Neural progenitor cell (in vitro differentiated cells): Measurements from ENCODE around the gene PDP2. TPM values are rescaled to one million over a fixed set of nuclear protein-coding genes. Genes with fewer than 3 reads are reported as not detected.

Experiments used
- DNase-seq: peaks from one replicate; pipeline ENCODE4 v3.0.0-alpha.2; 2016; ENCODE audit warnings: low spot score
- H2AFZ ChIP-seq: fragments of 200-600 bp; sonication (generic); replicated peaks from 2 replicates; pipeline ENCODE4 v1.6.1; 2016; ENCODE audit warnings: antibody characterized with exemption
- H3F3A ChIP-seq: fragments of 200-600 bp; sonication (generic); 2 replicates; pipeline ENCODE4 v1.6.1; 2016; ENCODE audit warnings: antibody characterized with exemption, low read depth
- H3K27ac ChIP-seq: fragments of 200-600 bp; sonication (generic); 2 replicates; pipeline ENCODE4 v1.5.1; 2016; ENCODE audit warnings: mild to moderate bottlenecking
- H3K27me3 ChIP-seq: fragments of 200-600 bp; sonication (generic); 2 replicates; pipeline ENCODE4 v1.6.1; 2016; ENCODE audit warnings: mild to moderate bottlenecking, moderate library complexity
- H3K36me3 ChIP-seq: fragments of 200-600 bp; sonication (generic); 2 replicates; pipeline ENCODE4 v1.5.1; 2016
- H3K4me1 ChIP-seq: fragments of 200-600 bp; sonication (generic); 2 replicates; pipeline ENCODE4 v1.6.1; 2016; ENCODE audit warnings: mixed run types
- H3K4me2 ChIP-seq: fragments of 200-600 bp; sonication (generic); 2 replicates; pipeline ENCODE4 v1.6.1; 2016
- H3K4me3 ChIP-seq: fragments of 200-600 bp; sonication (generic); 2 replicates; pipeline ENCODE4 v1.5.1; 2016
- H3K79me2 ChIP-seq: fragments of 200-600 bp; sonication (generic); 2 replicates; pipeline ENCODE4 v1.6.1; 2016; ENCODE audit warnings: low read depth
- H3K9ac ChIP-seq: fragments of 200-600 bp; sonication (generic); 2 replicates; pipeline ENCODE4 v1.6.1; 2016
- H3K9me3 ChIP-seq: fragments of 200-600 bp; sonication (generic); 2 replicates; pipeline ENCODE4 v1.5.1; 2016; ENCODE audit warnings: low read depth
- H4K20me1 ChIP-seq: fragments of 200-600 bp; sonication (generic); 2 replicates; pipeline ENCODE4 v1.6.1; 2016; ENCODE audit warnings: low read depth
- H3K27ac Mint-ChIP-seq: 3 replicates; pipeline ENCODE4 v1.8.0; 2021; ENCODE audit warnings: mixed read lengths
- H3K27me3 Mint-ChIP-seq: 2 replicates; pipeline ENCODE4 v1.8.0; 2022; ENCODE audit warnings: low read depth, mild to moderate bottlenecking, inconsistent platforms, moderate library complexity, mixed read lengths; ENCODE audit not compliant: insufficient read depth
- H3K36me3 Mint-ChIP-seq: 3 replicates; pipeline ENCODE4 v1.8.0; 2021; ENCODE audit warnings: mixed read lengths
- H3K4me1 Mint-ChIP-seq: 3 replicates; pipeline ENCODE4 v1.8.0; 2021; ENCODE audit warnings: mixed read lengths
- H3K4me3 Mint-ChIP-seq: 3 replicates; pipeline ENCODE4 v1.8.0; 2021; ENCODE audit warnings: mild to moderate bottlenecking, moderate library complexity, mixed read lengths
- H3K9me3 Mint-ChIP-seq: 3 replicates; pipeline ENCODE4 v1.8.0; 2020; ENCODE audit warnings: mixed read lengths
- CTCF ChIP-seq: fragments of 200-600 bp; sonication (generic); IDR thresholded peaks from 2 replicates; pipeline ENCODE4 v1.5.1; 2017; ENCODE audit warnings: antibody characterized with exemption, mild to moderate bottlenecking
- EZH2 ChIP-seq: fragments of 200-600 bp; sonication (generic); IDR thresholded peaks from 2 replicates; pipeline ENCODE4 v1.6.1; 2017; ENCODE audit warnings: antibody characterized with exemption, mild to moderate bottlenecking, moderate library complexity
- EZH2phosphoT487 ChIP-seq: fragments of 200-600 bp; sonication (generic); IDR thresholded peaks from 2 replicates; pipeline ENCODE4 v1.6.1; 2017; ENCODE audit warnings: antibody characterized with exemption
- total RNA-seq: library from RNA; depleted of rRNA; stranded (reverse); fragments of >200 nt; gene quantifications from 2 replicates; pipeline ENCODE4 v1.2.3, GENCODE V29; 2015; ENCODE audit warnings: low replicate concordance

PDP2 gene
- total RNA-seq, 1 donor from 2014 or later, result 6.6 TPM

DNA sequence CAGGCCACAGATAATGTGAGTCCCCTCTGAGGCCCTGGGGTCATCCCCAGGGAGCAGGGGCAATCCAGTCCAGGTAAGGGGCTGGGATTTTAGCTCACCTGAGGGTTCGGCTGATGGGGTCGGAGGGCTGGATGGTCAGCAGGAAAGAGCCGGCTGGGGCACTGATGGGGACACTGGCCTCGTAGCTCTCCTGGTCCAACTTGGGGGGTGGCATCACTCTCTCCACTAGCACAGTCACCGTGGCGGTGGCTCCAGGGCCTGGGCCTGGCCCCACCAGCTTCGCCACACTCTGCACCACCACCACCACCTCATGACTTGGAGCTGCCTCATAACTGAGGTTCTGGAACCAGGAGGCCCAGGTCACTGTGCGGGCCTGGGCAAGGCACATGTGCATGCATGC lies 31.5 kb downstream of the PDP2 start:
- H3K36me3 Mint-ChIP-seq, result no peaks in the 10 kb centered on the region
- TF ChIP-seq EZH2 (no peak), CTCF (no peak), EZH2phosphoT487 (no peak)
- H3K27me3 Mint-ChIP-seq, result peaks cover 18% of the 10 kb centered on the region
- no peaks in the 10 kb centered on the region for H3F3A ChIP-seq
- H4K20me1 ChIP-seq, result no peaks in the 10 kb centered on the region
- no peak overlapping the region for H2AFZ ChIP-seq
- peaks cover 21% of the 10 kb centered on the region for H3K4me1 Mint-ChIP-seq
- no peaks in the 10 kb centered on the region for H3K9me3 Mint-ChIP-seq
- no peak for DNase-seq
- no peak overlapping the region for H3K27ac ChIP-seq
- no peaks in the 10 kb centered on the region for H3K9me3 ChIP-seq
- H3K79me2 ChIP-seq, result no peaks in the 10 kb centered on the region
- H3K4me3 ChIP-seq, result no peak overlapping the region
- peak overlapping the region; percentile 83 for H3K27ac Mint-ChIP-seq
- H3K4me2 ChIP-seq, result no peak overlapping the region
- no peak overlapping the region for H3K4me3 Mint-ChIP-seq
- no peak overlapping the region for H3K9ac ChIP-seq
- peaks cover 3% of the 10 kb centered on the region for H3K27me3 ChIP-seq
- no peaks in the 10 kb centered on the region for H3K36me3 ChIP-seq
- H3K4me1 ChIP-seq, result no peaks in the 10 kb centered on the region

- H3K36me3 Mint-ChIP-seq, result no peaks in the 10 kb centered on the region
- Histone ChIP-seq H2AFZ (no peak overlapping the region), H3F3A (no peaks in the 10 kb centered on the region), H3K36me3 (no peaks in the 10 kb centered on the region), H3K9ac (no peak overlapping the region), H3K79me2 (no peaks in the 10 kb centered on the region), H4K20me1 (no peaks in the 10 kb centered on the region), H3K4me3 (no peak overlapping the region), H3K9me3 (no peaks in the 10 kb centered on the region), H3K4me2 (no peak overlapping the region), H3K27me3 (peaks cover 3% of the 10 kb centered on the region), H3K4me1 (no peaks in the 10 kb centered on the region), H3K27ac (no peak overlapping the region)
- H3K4me3 Mint-ChIP-seq, result peak overlapping the region; percentile 60
- peaks cover 18% of the 10 kb centered on the region for H3K27me3 Mint-ChIP-seq
- no peaks in the 10 kb centered on the region for H3K9me3 Mint-ChIP-seq
- peaks cover 21% of the 10 kb centered on the region for H3K4me1 Mint-ChIP-seq
- TF ChIP-seq CTCF, result no peak
- TF ChIP-seq EZH2, result no peak
- no peak for DNase-seq
- H3K27ac Mint-ChIP-seq, result no peak overlapping the region
These were observed 32.8 kb downstream of the PDP2 start for GRCh38 chr16:66913081-66913480.

GRCh38 chr16:66913711-66914110 lies 33.4 kb downstream of the PDP2 start:
- Histone ChIP-seq H3K9me3 (no peaks in the 10 kb centered on the region), H3K9ac (no peak overlapping the region), H3K27me3 (peaks cover 3% of the 10 kb centered on the region), H3F3A (no peaks in the 10 kb centered on the region), H3K79me2 (no peaks in the 10 kb centered on the region), H3K4me1 (no peaks in the 10 kb centered on the region), H2AFZ (no peak overlapping the region), H3K4me2 (no peak overlapping the region), H3K4me3 (no peak overlapping the region), H3K27ac (no peak overlapping the region), H3K36me3 (no peaks in the 10 kb centered on the region), H4K20me1 (no peaks in the 10 kb centered on the region)
- DNase-seq, result no peak
- Mint-ChIP-seq H3K36me3 (no peaks in the 10 kb centered on the region), H3K4me1 (peaks cover 21% of the 10 kb centered on the region), H3K27ac (peak overlapping the region; percentile 80), H3K27me3 (peaks cover 14% of the 10 kb centered on the region), H3K4me3 (peak overlapping the region; percentile 60), H3K9me3 (no peaks in the 10 kb centered on the region)
- no peak for TF ChIP-seq CTCF
- TF ChIP-seq EZH2, result no peak
- TF ChIP-seq EZH2phosphoT487, result no peak

GRCh38 chr16:66914541-66914940 lies 34.2 kb downstream of the PDP2 start:
- no peaks in the 10 kb centered on the region for H3K79me2 ChIP-seq
- no peaks in the 10 kb centered on the region for H3K36me3 Mint-ChIP-seq
- no peaks in the 10 kb centered on the region for H3K9me3 Mint-ChIP-seq
- H3K27me3 ChIP-seq, result peaks cover 7% of the 10 kb centered on the region
- no peak overlapping the region for H3K27ac ChIP-seq
- H3K4me3 ChIP-seq, result no peak overlapping the region
- no peak for TF ChIP-seq EZH2
- no peak for TF ChIP-seq EZH2phosphoT487
- TF ChIP-seq CTCF, result no peak
- H3K27ac Mint-ChIP-seq, result peak overlapping the region; percentile 9
- no peak overlapping the region for H3K9ac ChIP-seq
- no peak for DNase-seq
- peak overlapping the region; percentile 1 for H3K4me3 Mint-ChIP-seq
- H3F3A ChIP-seq, result no peaks in the 10 kb centered on the region
- no peaks in the 10 kb centered on the region for H3K36me3 ChIP-seq
- no peaks in the 10 kb centered on the region for H3K4me1 ChIP-seq
- no peaks in the 10 kb centered on the region for H4K20me1 ChIP-seq
- H3K4me1 Mint-ChIP-seq, result peaks cover 26% of the 10 kb centered on the region
- H3K9me3 ChIP-seq, result no peaks in the 10 kb centered on the region
- H2AFZ ChIP-seq, result no peak overlapping the region
- no peak overlapping the region for H3K4me2 ChIP-seq
- peaks cover 12% of the 10 kb centered on the region for H3K27me3 Mint-ChIP-seq
